ENCODE measurements around the gene FCN3.

GRCh38 chr1:27353166-27353565, 21.5 kb downstream of the FCN3 start:
- TF ChIP-seq, protein P1, sequence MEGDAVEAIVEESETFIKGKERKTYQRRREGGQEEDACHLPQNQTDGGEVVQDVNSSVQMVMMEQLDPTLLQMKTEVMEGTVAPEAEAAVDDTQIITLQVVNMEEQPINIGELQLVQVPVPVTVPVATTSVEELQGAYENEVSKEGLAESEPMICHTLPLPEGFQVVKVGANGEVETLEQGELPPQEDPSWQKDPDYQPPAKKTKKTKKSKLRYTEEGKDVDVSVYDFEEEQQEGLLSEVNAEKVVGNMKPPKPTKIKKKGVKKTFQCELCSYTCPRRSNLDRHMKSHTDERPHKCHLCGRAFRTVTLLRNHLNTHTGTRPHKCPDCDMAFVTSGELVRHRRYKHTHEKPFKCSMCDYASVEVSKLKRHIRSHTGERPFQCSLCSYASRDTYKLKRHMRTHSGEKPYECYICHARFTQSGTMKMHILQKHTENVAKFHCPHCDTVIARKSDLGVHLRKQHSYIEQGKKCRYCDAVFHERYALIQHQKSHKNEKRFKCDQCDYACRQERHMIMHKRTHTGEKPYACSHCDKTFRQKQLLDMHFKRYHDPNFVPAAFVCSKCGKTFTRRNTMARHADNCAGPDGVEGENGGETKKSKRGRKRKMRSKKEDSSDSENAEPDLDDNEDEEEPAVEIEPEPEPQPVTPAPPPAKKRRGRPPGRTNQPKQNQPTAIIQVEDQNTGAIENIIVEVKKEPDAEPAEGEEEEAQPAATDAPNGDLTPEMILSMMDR (IDR thresholded peaks at IDR 0.05) = no peak
- TF ChIP-seq POLR2A (IDR thresholded peaks at IDR 0.05) = no peak
